IMR-90 (cell line): Measurements from ENCODE around the gene MFRP. TPM values are rescaled to one million over a fixed set of nuclear protein-coding genes. Genes with fewer than 3 reads are reported as not detected.

Experiments
- ATAC-seq: fragments of 200-7000 bp; cut with Tn5 transposase; 2 replicates; pipeline ENCODE4 v1.9.1; 2020; ENCODE audit warnings: low read depth, mild to moderate bottlenecking, moderate library complexity
- BruUV-seq: library from RNA; stranded (reverse); fragments of 400-500 nt; replicated peaks from 2 replicates; lab custom pipeline; 2021; lab: Mats Ljungman, UMichigan
- CTCF ChIA-PET: fragments of 300-600 bp; formaldehyde crosslinking; extraction: SDS; loops from one replicate; lab custom pipeline; 2021; ENCODE audit warnings: antibody characterized with exemption; lab: Yijun Ruan, JAX
- POLR2A ChIA-PET: fragments of 300-600 bp; sonication (Branson Sonifier 250); formaldehyde crosslinking; loops from one replicate; lab custom pipeline; 2022; ENCODE audit warnings: antibody characterized with exemption; ENCODE audit not compliant: unreplicated experiment; lab: Charles Lee
- DNase-seq: peaks from one replicate; pipeline ENCODE4 v3.0.0; 2013
- H2AFZ ChIP-seq: replicated peaks from 2 replicates; pipeline ENCODE3; 2013; ENCODE audit warnings: low read length, mild to moderate bottlenecking; ENCODE audit not compliant: poor library complexity
- H2AK5ac ChIP-seq: 2 replicates; pipeline ENCODE4 v1.6.1; 2013; ENCODE audit warnings: low read depth, low read length, inconsistent platforms
- H2AK9ac ChIP-seq: replicated peaks from 2 replicates; pipeline ENCODE3; 2013; ENCODE audit warnings: mild to moderate bottlenecking, low read depth, low read length, moderate library complexity; ENCODE audit not compliant: poor library complexity
- H2BK120ac ChIP-seq: 2 replicates; pipeline ENCODE4 v1.6.1; 2013; ENCODE audit warnings: low read depth, low read length, inconsistent platforms
- H2BK15ac ChIP-seq: 3 replicates; pipeline ENCODE4 v1.6.1; 2013; ENCODE audit warnings: low read depth, low read length, inconsistent platforms
- H2BK20ac ChIP-seq: 2 replicates; pipeline ENCODE4 v1.6.1; 2013; ENCODE audit warnings: low read depth, mild to moderate bottlenecking, inconsistent platforms, low read length, moderate library complexity
- H2BK5ac ChIP-seq: 2 replicates; pipeline ENCODE4 v1.6.1; 2013; ENCODE audit warnings: mild to moderate bottlenecking, low read depth, low read length, inconsistent platforms; ENCODE audit not compliant: poor library complexity, severe bottlenecking
- H3K14ac ChIP-seq: replicated peaks from 2 replicates; pipeline ENCODE4 v1.6.1; 2013; ENCODE audit warnings: low read depth, low read length, inconsistent platforms
- H3K18ac ChIP-seq: 2 replicates; pipeline ENCODE4 v1.6.1; 2013; ENCODE audit warnings: low read depth, low read length, control low read depth
- H3K23ac ChIP-seq: 2 replicates; pipeline ENCODE4 v1.6.1; 2013; ENCODE audit warnings: low read depth, low read length, inconsistent platforms
- H3K27ac ChIP-seq: 2 replicates; pipeline ENCODE4 v1.5.1; 2013; ENCODE audit warnings: mild to moderate bottlenecking, control low read depth, low read length; ENCODE audit not compliant: insufficient read depth
- H3K27me3 ChIP-seq: 2 replicates; pipeline ENCODE4 v1.6.1; 2013; ENCODE audit warnings: low read length; ENCODE audit not compliant: control insufficient read depth, insufficient read depth
- H3K36me3 ChIP-seq: 2 replicates; pipeline ENCODE4 v1.6.1; 2013; ENCODE audit warnings: low read length, mixed read lengths; ENCODE audit not compliant: control insufficient read depth, insufficient read depth
- H3K4ac ChIP-seq: 2 replicates; pipeline ENCODE4 v1.6.1; 2013; ENCODE audit warnings: low read depth, low read length, inconsistent platforms
- H3K4me1 ChIP-seq: 2 replicates; pipeline ENCODE4 v1.6.1; 2013; ENCODE audit warnings: low read length, mixed read lengths; ENCODE audit not compliant: control insufficient read depth, insufficient read depth
- H3K4me2 ChIP-seq: 2 replicates; pipeline ENCODE4 v1.6.1; 2013; ENCODE audit warnings: low read depth, mild to moderate bottlenecking, control low read depth, low read length, moderate library complexity
- H3K4me3 ChIP-seq: 2 replicates; pipeline ENCODE4 v1.5.1; 2013; ENCODE audit warnings: low read depth, mild to moderate bottlenecking, control low read depth, low read length, moderate library complexity; ENCODE audit not compliant: insufficient read depth
- H3K56ac ChIP-seq: 2 replicates; pipeline ENCODE4 v1.6.1; 2013; ENCODE audit warnings: low read length, inconsistent platforms; ENCODE audit not compliant: insufficient read depth; ENCODE audit errors: extremely low read depth
- H3K79me1 ChIP-seq, 2 experiments: 2 replicates each; pipeline ENCODE4 v1.6.1; 2013; ENCODE audit warnings: low read length in 2 of 2, inconsistent platforms in 1 of 2, low read depth in 1 of 2
- H3K9ac ChIP-seq: 2 replicates; pipeline ENCODE4 v1.6.1; 2013; ENCODE audit warnings: low read depth, low read length, control low read depth
- H3K9me1 ChIP-seq: 2 replicates; pipeline ENCODE4 v1.6.1; 2013; ENCODE audit warnings: low read length, inconsistent platforms; ENCODE audit not compliant: insufficient read depth
- H3K9me3 ChIP-seq: 2 replicates; pipeline ENCODE4 v1.6.1; 2013; ENCODE audit warnings: low read length; ENCODE audit not compliant: control insufficient read depth, insufficient read depth
- H4K20me1 ChIP-seq: 2 replicates; pipeline ENCODE4 v1.6.1; 2013; ENCODE audit warnings: low read length, inconsistent platforms; ENCODE audit not compliant: insufficient read depth
- H4K5ac ChIP-seq: 2 replicates; pipeline ENCODE4 v1.6.1; 2013; ENCODE audit warnings: mild to moderate bottlenecking, low read depth, low read length, control low read depth
- H4K8ac ChIP-seq, 2 experiments: 2 replicates each; pipeline ENCODE4 v1.6.1; 2013; ENCODE audit warnings: low read depth in 2 of 2, low read length in 2 of 2, control low read depth in 1 of 2, inconsistent platforms in 1 of 2
- H4K91ac ChIP-seq: 2 replicates; pipeline ENCODE4 v1.6.1; 2013; ENCODE audit warnings: low read depth, low read length, inconsistent platforms; ENCODE audit not compliant: insufficient read depth
- CEBPB ChIP-seq: IDR thresholded peaks from 2 replicates; pipeline ENCODE4 v1.6.1; 2012; ENCODE audit warnings: low read depth, low read length, improper control_type of control experiment
- CHD1 ChIP-seq: IDR thresholded peaks from 2 replicates; pipeline ENCODE4 v1.6.1; 2012; ENCODE audit warnings: low read depth, low read length, improper control_type of control experiment
- CTCF ChIP-seq: conservative IDR thresholded peaks from 2 replicates; pipeline ENCODE4 v1.5.1; 2012; ENCODE audit warnings: mild to moderate bottlenecking, low read depth, low read length, improper control_type of control experiment
- FOS ChIP-seq: fragments of 150-350 bp; IDR thresholded peaks from 2 replicates; pipeline ENCODE4 v1.6.1; 2016; ENCODE audit warnings: low read depth, low read length
- RAD21 ChIP-seq: IDR thresholded peaks from 2 replicates; pipeline ENCODE4 v1.6.1; 2012; ENCODE audit warnings: low read length, improper control_type of control experiment
- RFX5 ChIP-seq: IDR thresholded peaks from 2 replicates; pipeline ENCODE4 v1.8.0; 2012; ENCODE audit warnings: low read depth, mild to moderate bottlenecking, low read length, moderate library complexity
- SMC3 ChIP-seq: fragments of 150-350 bp; IDR thresholded peaks from 2 replicates; pipeline ENCODE4 v1.6.1; 2016; ENCODE audit warnings: low read depth, mild to moderate bottlenecking, antibody characterized with exemption, low read length, moderate library complexity
- WGBS, 2 experiments: methylation state at CpG; one replicate each; pipeline versions ENCODE4 v1.1.5 to v1.1.7; 2013; ENCODE audit warnings: missing lambda C conversion rate in 2 of 2; ENCODE audit not compliant: insufficient read length in 1 of 2; ENCODE audit errors: extremely low coverage in 2 of 2; 5-methylcytosine and 5-hydroxymethylcytosine counted together
- dilution Hi-C: fragments of 300-500 bp; cut with HindIII; formaldehyde crosslinking; loops from one replicate; pipeline ENCODE4 v1.14.3; 2018; ENCODE audit warnings: low sequenced_read_pairs; ENCODE audit not compliant: unreplicated experiment
- in situ Hi-C: fragments of 300-500 bp; cut with MboI; formaldehyde crosslinking; loops from 3 replicates; pipeline ENCODE4 v1.14.3; 2019; ENCODE audit warnings: low sequenced_read_pairs, inconsistent platforms, mixed read lengths
- intact Hi-C: fragments of 100-400 bp; cut with micrococcal nuclease; formaldehyde crosslinking; loops from 2 replicates; pipeline ENCODE4 v1.10.0; 2022
- polyA plus RNA-seq, 3 experiments: library from polyadenylated mRNA; depleted of rRNA; stranded (reverse); fragments of >200 nt; gene quantifications; 2 replicates each; pipeline ENCODE4 v1.2.3, GENCODE V29; 2012; ENCODE audit warnings: low replicate concordance in 1 of 3
- total RNA-seq: library from RNA; depleted of rRNA; stranded (reverse); fragments of >200 nt; gene quantifications from 2 replicates; pipeline ENCODE4 v1.2.3, GENCODE V29; 2012

MFRP gene
- total and polyA plus RNA-seq, 2 of the 4 experiments (the other 2 are of a cell fraction) = not detected

GRCh38 chr11:119371067-119371601, 24.6 kb upstream of the MFRP start:
- no CpG with 5 or more reads among the region's 8 CpGs for WGBS, 2 experiments
- H4K91ac ChIP-seq = no peak overlapping the region
- no peak overlapping the region for H3K56ac ChIP-seq
- TF ChIP-seq RAD21 (no peak), SMC3 (no peak), CTCF (no peak), FOS (no peak), CHD1 (no peak), RFX5 (no peak), CEBPB (no peak)
- dilution Hi-C loops = no loop called here
- no peak for DNase-seq
- CTCF ChIA-PET = interaction anchor here (0.5 to 5.3 kb wide), 2 partner anchors 15 to 176 kb away, joined by 5 to 30 read pairs; no protein-coding TSS in a partner anchor
- POLR2A ChIA-PET = no interaction called here
- H2BK15ac ChIP-seq = no peak overlapping the region
- no peaks in the 10 kb centered on the region for H3K27me3 ChIP-seq
- no peak overlapping the region for H3K27ac ChIP-seq
- H2BK120ac ChIP-seq = no peak overlapping the region
- BruUV-seq = no TSS peak
- H2AK5ac ChIP-seq = no peak overlapping the region
- intact Hi-C loops = no loop called here
- no peak for ATAC-seq
- H3K36me3 ChIP-seq = no peaks in the 10 kb centered on the region
- peaks cover 24% of the 10 kb centered on the region for H3K4me1 ChIP-seq
- peaks cover 6% of the 10 kb centered on the region for H3K9me1 ChIP-seq
- no peaks in the 10 kb centered on the region for H4K20me1 ChIP-seq
- H4K8ac ChIP-seq = no peak overlapping the region
- H2BK5ac ChIP-seq = no peak overlapping the region
- H3K9ac ChIP-seq = no peak overlapping the region
- H3K4me2 ChIP-seq = no peak overlapping the region
- no peak overlapping the region for H4K5ac ChIP-seq
- no peaks in the 10 kb centered on the region for H3K79me1 ChIP-seq
- no peak overlapping the region for H3K14ac ChIP-seq
- no peak overlapping the region for H2AFZ ChIP-seq
- in situ Hi-C loops = loop anchor here (25.0 kb wide), 1 partner anchor 741 kb away; no protein-coding TSS in a partner anchor
- no peak overlapping the region for H3K18ac ChIP-seq
- no peak overlapping the region for H3K4me3 ChIP-seq
- no peak overlapping the region for H3K23ac ChIP-seq
- H2BK20ac ChIP-seq = no peak overlapping the region
- no peak overlapping the region for H3K4ac ChIP-seq
- H3K9me3 ChIP-seq = no peaks in the 10 kb centered on the region
- H2AK9ac ChIP-seq = no peak overlapping the region
